Vagina (tissue), 2 donors: ENCODE measurements around the gene PABPC3. TPM values are rescaled to one million over a fixed set of nuclear protein-coding genes. Genes with fewer than 3 reads are reported as not detected.

Experiments
- DNase-seq, 2 donors: peaks; one replicate each; pipeline ENCODE4 v3.0.0-alpha.2; 2017; ENCODE audit errors: extremely low spot score in 2 of 2
- H3K27ac ChIP-seq: fragments of 200-600 bp; sonication (generic); one replicate; pipeline ENCODE4 v1.5.1; 2019
- H3K27me3 ChIP-seq: fragments of 200-600 bp; sonication (generic); one replicate; pipeline ENCODE4 v1.5.1; 2019
- H3K36me3 ChIP-seq, 2 donors: fragments of 200-600 bp; sonication (generic); one replicate each; pipeline ENCODE4 v1.5.1; 2017 to 2019
- H3K4me1 ChIP-seq: fragments of 200-600 bp; sonication (generic); one replicate; pipeline ENCODE4 v1.5.1; 2019
- H3K4me3 ChIP-seq, 2 donors: fragments of 200-600 bp; sonication (generic); 1 replicate in 1 of 2; 2 replicates in 1 of 2; pipeline ENCODE4 v1.5.1; 2016 to 2019
- H3K9me3 ChIP-seq: fragments of 200-600 bp; sonication (generic); one replicate; pipeline ENCODE4 v1.5.1; 2019
- POLR2A ChIP-seq, 2 donors: fragments of 450-650 bp; IDR thresholded peaks; one replicate each; pipeline ENCODE4 v1.6.1; 2017; ENCODE audit warnings: antibody characterized with exemption in 2 of 2, mild to moderate bottlenecking in 2 of 2, moderate library complexity in 2 of 2
- POLR2AphosphoS5 ChIP-seq, 2 donors: sonication (generic); formaldehyde crosslinking; IDR thresholded peaks; one replicate each; pipeline ENCODE4 v1.9.0; 2017; ENCODE audit warnings: antibody characterized with exemption in 2 of 2, mild to moderate bottlenecking in 2 of 2, low read depth in 1 of 2; ENCODE audit not compliant: insufficient read depth in 1 of 2
- intact Hi-C: fragments of 100-400 bp; cut with DNase I; formaldehyde crosslinking; loops from one replicate; pipeline ENCODE4 v1.15.1; 2023
- total RNA-seq: library from RNA; depleted of rRNA; stranded (reverse); fragments of >200 nt; gene quantifications from one replicate; pipeline ENCODE4 v1.2.3, GENCODE V29; 2016
- TF ChIP-seq, protein P1 (sequence below), 3 experiments: fragments of 450-650 bp in 2 of 3; fragments of 200-600 bp in 1 of 3; sonication (generic) in 1 of 3; IDR thresholded peaks; one replicate each; pipeline ENCODE4 v1.5.1; 2017 to 2019; ENCODE audit warnings: antibody characterized with exemption in 3 of 3, mild to moderate bottlenecking in 2 of 3, moderate library complexity in 2 of 3

PABPC3 gene
- total RNA-seq, 1 donor from 2014 or later: not detected

DNA sequence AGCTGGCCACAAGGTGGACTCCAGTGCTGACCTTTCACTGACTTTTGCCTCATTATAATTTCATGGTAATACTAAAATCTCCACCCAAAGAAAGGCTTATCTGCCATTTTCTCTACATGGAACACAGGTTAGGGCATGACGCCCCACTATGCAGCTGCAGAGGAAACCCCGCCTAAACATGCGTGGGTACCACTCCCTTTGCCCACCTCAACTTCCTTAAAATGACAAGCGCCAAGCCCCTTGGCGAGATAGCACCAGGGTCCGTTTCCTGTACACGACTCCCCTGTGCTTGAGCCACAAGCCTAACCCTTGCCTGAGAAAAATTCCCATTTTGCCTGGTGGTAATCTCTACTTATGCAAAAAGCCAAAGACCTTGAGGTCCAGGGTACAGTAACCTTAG lies 36.0 kb upstream of the PABPC3 start:
- no peak for DNase-seq
- no peaks in the 10 kb centered on the region for H3K4me1 ChIP-seq
- no peaks in the 10 kb centered on the region for H3K27me3 ChIP-seq
- no peak overlapping the region for H3K27ac ChIP-seq
- intact Hi-C loops: no loop called here
- no peaks in the 10 kb centered on the region for H3K36me3 ChIP-seq
- no peaks in the 10 kb centered on the region for H3K9me3 ChIP-seq
- no peak overlapping the region for H3K4me3 ChIP-seq
- TF ChIP-seq POLR2A (IDR thresholded peaks at IDR 0.05) (no peak), POLR2AphosphoS5 (IDR thresholded peaks at IDR 0.05; ENCODE audit: insufficient read depth in 1 of 2, low read depth in 1 of 2) (no peak)
- TF ChIP-seq, protein P1, sequence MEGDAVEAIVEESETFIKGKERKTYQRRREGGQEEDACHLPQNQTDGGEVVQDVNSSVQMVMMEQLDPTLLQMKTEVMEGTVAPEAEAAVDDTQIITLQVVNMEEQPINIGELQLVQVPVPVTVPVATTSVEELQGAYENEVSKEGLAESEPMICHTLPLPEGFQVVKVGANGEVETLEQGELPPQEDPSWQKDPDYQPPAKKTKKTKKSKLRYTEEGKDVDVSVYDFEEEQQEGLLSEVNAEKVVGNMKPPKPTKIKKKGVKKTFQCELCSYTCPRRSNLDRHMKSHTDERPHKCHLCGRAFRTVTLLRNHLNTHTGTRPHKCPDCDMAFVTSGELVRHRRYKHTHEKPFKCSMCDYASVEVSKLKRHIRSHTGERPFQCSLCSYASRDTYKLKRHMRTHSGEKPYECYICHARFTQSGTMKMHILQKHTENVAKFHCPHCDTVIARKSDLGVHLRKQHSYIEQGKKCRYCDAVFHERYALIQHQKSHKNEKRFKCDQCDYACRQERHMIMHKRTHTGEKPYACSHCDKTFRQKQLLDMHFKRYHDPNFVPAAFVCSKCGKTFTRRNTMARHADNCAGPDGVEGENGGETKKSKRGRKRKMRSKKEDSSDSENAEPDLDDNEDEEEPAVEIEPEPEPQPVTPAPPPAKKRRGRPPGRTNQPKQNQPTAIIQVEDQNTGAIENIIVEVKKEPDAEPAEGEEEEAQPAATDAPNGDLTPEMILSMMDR (IDR thresholded peaks at IDR 0.05): no peak

GRCh38 chr13:25062479-25062878 lies 33.5 kb upstream of the PABPC3 start:
- H3K4me1 ChIP-seq: no peaks in the 10 kb centered on the region
- no peak overlapping the region for H3K27ac ChIP-seq
- no peak for DNase-seq
- intact Hi-C loops: no loop called here
- H3K4me3 ChIP-seq: no peak overlapping the region
- no peaks in the 10 kb centered on the region for H3K9me3 ChIP-seq
- no peaks in the 10 kb centered on the region for H3K27me3 ChIP-seq
- TF ChIP-seq, protein P1 (IDR thresholded peaks at IDR 0.05): no peak
- TF ChIP-seq POLR2A (IDR thresholded peaks at IDR 0.05) (no peak), POLR2AphosphoS5 (IDR thresholded peaks at IDR 0.05; ENCODE audit: insufficient read depth in 1 of 2, low read depth in 1 of 2) (no peak)
- H3K36me3 ChIP-seq: no peaks in the 10 kb centered on the region

DNA sequence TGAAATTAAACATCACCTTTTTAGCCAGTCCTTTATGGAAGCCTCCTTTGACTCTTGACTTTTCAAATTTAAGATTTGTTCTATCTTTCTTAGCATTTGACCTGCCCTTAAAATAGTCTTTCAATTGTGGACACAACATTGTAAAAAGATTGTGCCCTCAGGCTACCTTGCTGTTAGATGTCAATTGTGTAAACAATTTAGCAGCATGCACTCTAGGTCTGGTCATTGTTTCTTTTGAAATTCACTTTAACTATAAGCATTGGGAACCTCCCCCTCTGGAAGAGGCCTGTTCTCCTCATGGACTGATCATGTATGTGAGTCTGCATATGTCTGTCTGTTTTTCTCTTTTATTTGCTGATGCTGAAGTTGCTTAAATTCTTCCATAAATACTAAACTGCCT lies 31.5 kb upstream of the PABPC3 start:
- TF ChIP-seq, protein P1 (IDR thresholded peaks at IDR 0.05): no peak
- TF ChIP-seq POLR2A (IDR thresholded peaks at IDR 0.05) (no peak), POLR2AphosphoS5 (IDR thresholded peaks at IDR 0.05; ENCODE audit: insufficient read depth in 1 of 2, low read depth in 1 of 2) (no peak)
- no peaks in the 10 kb centered on the region for H3K9me3 ChIP-seq
- no peak overlapping the region for H3K4me3 ChIP-seq
- intact Hi-C loops: no loop called here
- no peak overlapping the region for H3K27ac ChIP-seq
- no peaks in the 10 kb centered on the region for H3K36me3 ChIP-seq
- no peaks in the 10 kb centered on the region for H3K4me1 ChIP-seq
- no peaks in the 10 kb centered on the region for H3K27me3 ChIP-seq
- DNase-seq: no peak

GRCh38 chr13:25065974-25066770 lies 29.8 kb upstream of the PABPC3 start:
- no peak for DNase-seq
- intact Hi-C loops: no loop called here
- TF ChIP-seq POLR2AphosphoS5 (IDR thresholded peaks at IDR 0.05; ENCODE audit: insufficient read depth in 1 of 2, low read depth in 1 of 2) (no peak), POLR2A (IDR thresholded peaks at IDR 0.05) (no peak)
- TF ChIP-seq, protein P1 (IDR thresholded peaks at IDR 0.05): no peak
- no peak overlapping the region for H3K4me3 ChIP-seq
- H3K9me3 ChIP-seq: no peaks in the 10 kb centered on the region
- H3K36me3 ChIP-seq: no peaks in the 10 kb centered on the region
- no peak overlapping the region for H3K27ac ChIP-seq
- no peaks in the 10 kb centered on the region for H3K4me1 ChIP-seq
- no peaks in the 10 kb centered on the region for H3K27me3 ChIP-seq

DNA sequence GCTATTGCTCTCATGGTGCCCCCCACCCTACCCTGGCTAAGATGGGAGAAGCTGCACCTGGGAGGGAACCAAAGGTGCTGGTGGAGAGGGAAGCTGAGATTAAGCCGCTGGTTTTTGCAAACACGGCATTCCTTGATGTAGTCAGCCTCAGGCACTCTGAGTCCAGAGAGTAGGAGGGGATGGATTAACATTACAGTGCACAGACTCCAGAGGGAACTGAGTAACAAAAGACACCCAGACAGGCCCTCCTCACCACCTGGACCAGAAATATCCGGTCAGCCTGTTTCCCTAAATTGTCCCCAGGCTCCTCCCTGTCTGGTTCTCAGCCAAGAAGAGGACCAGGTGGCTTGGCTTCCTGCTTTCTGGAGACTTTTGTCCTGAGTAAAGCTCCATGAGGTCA lies 28.9 kb upstream of the PABPC3 start:
- no peaks in the 10 kb centered on the region for H3K4me1 ChIP-seq
- DNase-seq: no peak
- intact Hi-C loops: no loop called here
- H3K4me3 ChIP-seq: no peak overlapping the region
- H3K27ac ChIP-seq: no peak overlapping the region
- no peaks in the 10 kb centered on the region for H3K36me3 ChIP-seq
- H3K27me3 ChIP-seq: no peaks in the 10 kb centered on the region
- TF ChIP-seq, protein P1 (IDR thresholded peaks at IDR 0.05): no peak
- TF ChIP-seq POLR2A (IDR thresholded peaks at IDR 0.05): no peak
- TF ChIP-seq POLR2AphosphoS5 (IDR thresholded peaks at IDR 0.05; ENCODE audit: insufficient read depth in 1 of 2, low read depth in 1 of 2): no peak
- H3K9me3 ChIP-seq: no peaks in the 10 kb centered on the region
